Neural cell (in vitro differentiated cells): Measurements from ENCODE around the gene SAMD4A. TPM values are rescaled to one million over a fixed set of nuclear protein-coding genes. Genes with fewer than 3 reads are reported as not detected.

Experiments
- H2AFZ ChIP-seq: fragments of 200-600, 300-800 bp; sonication (generic), shearing (Covaris generic); 2 replicates; pipeline ENCODE4 v1.6.0; 2014; ENCODE audit warnings: low read depth, mild to moderate bottlenecking, antibody characterized with exemption, low read length, moderate library complexity
- H3F3A ChIP-seq: fragments of 200-600 bp; shearing (Covaris generic); 2 replicates; pipeline ENCODE4 v1.6.1; 2016; ENCODE audit warnings: mild to moderate bottlenecking, moderate library complexity, mixed read lengths, antibody characterized with exemption, low read length; ENCODE audit not compliant: insufficient read depth, poor library complexity, severe bottlenecking
- H3K27ac ChIP-seq: fragments of 200-600, 300-800 bp; sonication (generic), shearing (Covaris generic); 2 replicates; pipeline ENCODE4 v1.5.1; 2014; ENCODE audit warnings: mild to moderate bottlenecking, low read length, moderate library complexity
- H3K27me3 ChIP-seq: fragments of 300-800, 200-600 bp; sonication (generic), shearing (Covaris generic); 2 replicates; pipeline ENCODE4 v1.6.0; 2014; ENCODE audit warnings: mild to moderate bottlenecking, low read depth, low read length, moderate library complexity; ENCODE audit not compliant: insufficient read depth
- H3K36me3 ChIP-seq: fragments of 300-800, 200-600 bp; sonication (generic), shearing (Covaris generic); 2 replicates; pipeline ENCODE4 v1.5.1; 2014; ENCODE audit warnings: mild to moderate bottlenecking, antibody characterized with exemption, low read length, moderate library complexity; ENCODE audit not compliant: insufficient read depth
- H3K4me2 ChIP-seq: fragments of 300-800, 200-600 bp; sonication (generic), shearing (Covaris generic); 2 replicates; pipeline ENCODE4 v1.6.0; 2014; ENCODE audit warnings: mild to moderate bottlenecking, low read length
- H3K4me3 ChIP-seq: fragments of 300-800, 200-600 bp; sonication (generic), shearing (Covaris generic); 2 replicates; pipeline ENCODE4 v1.5.1; 2014; ENCODE audit warnings: mild to moderate bottlenecking, low read length, moderate library complexity
- H3K79me2 ChIP-seq: fragments of 200-600 bp; shearing (Covaris generic); replicated peaks from 2 replicates; pipeline ENCODE4 v1.6.0; 2014; ENCODE audit warnings: mild to moderate bottlenecking, low read length, moderate library complexity; ENCODE audit not compliant: insufficient read depth
- H3K9ac ChIP-seq: fragments of 300-800, 200-600 bp; sonication (generic), shearing (Covaris generic); 2 replicates; pipeline ENCODE4 v1.6.1; 2016; ENCODE audit warnings: mild to moderate bottlenecking, low read length, mixed read lengths
- H3K9me2 ChIP-seq: fragments of 200-600 bp; shearing (Covaris generic); 2 replicates; pipeline ENCODE4 v1.6.1; 2016; ENCODE audit warnings: mild to moderate bottlenecking, low read length, mixed read lengths; ENCODE audit not compliant: insufficient read depth
- H3K9me3 ChIP-seq: fragments of 200-600, 300-800 bp; sonication (generic), shearing (Covaris generic); 2 replicates; pipeline ENCODE4 v1.6.1; 2016; ENCODE audit warnings: mild to moderate bottlenecking, mixed run types, low read length, moderate library complexity, mixed read lengths
- H4K20me1 ChIP-seq: fragments of 200-600 bp; shearing (Covaris generic); 2 replicates; pipeline ENCODE4 v1.6.1; 2016; ENCODE audit warnings: mild to moderate bottlenecking, mixed run types; ENCODE audit not compliant: insufficient read depth
- EP300 ChIP-seq: fragments of 450-650 bp; conservative IDR thresholded peaks from 2 replicates; pipeline ENCODE4 v1.6.1; 2014; ENCODE audit warnings: antibody characterized with exemption, mild to moderate bottlenecking, moderate library complexity; ENCODE audit not compliant: poor library complexity, severe bottlenecking
- EZH2 ChIP-seq: fragments of 200-600, 300-800 bp; shearing (Covaris generic), sonication (generic); IDR thresholded peaks from 2 replicates; pipeline ENCODE4 v1.6.1; 2014; ENCODE audit warnings: antibody characterized with exemption, low read length, borderline replicate concordance, mild to moderate bottlenecking; ENCODE audit not compliant: insufficient read depth, poor library complexity, severe bottlenecking
- MXI1 ChIP-seq: fragments of 450-650 bp; conservative IDR thresholded peaks from 2 replicates; pipeline ENCODE4 v1.6.1; 2014; ENCODE audit warnings: antibody characterized with exemption, mild to moderate bottlenecking; ENCODE audit not compliant: poor library complexity, severe bottlenecking
- POLR2AphosphoS5 ChIP-seq: IDR thresholded peaks from 2 replicates; pipeline ENCODE4 v1.6.1; 2012
- RAD21 ChIP-seq: fragments of 450-650 bp; conservative IDR thresholded peaks from 2 replicates; pipeline ENCODE4 v1.6.1; 2014; ENCODE audit warnings: antibody characterized with exemption, mild to moderate bottlenecking, moderate library complexity
- SMC3 ChIP-seq: fragments of 450-650 bp; conservative IDR thresholded peaks from 2 replicates; pipeline ENCODE4 v1.6.1; 2014; ENCODE audit warnings: antibody characterized with exemption, mild to moderate bottlenecking, moderate library complexity; ENCODE audit not compliant: poor library complexity
- polyA plus RNA-seq: library from polyadenylated mRNA; depleted of rRNA; stranded (reverse); fragments of >200 nt; gene quantifications from 2 replicates; pipeline ENCODE4 v1.2.3, GENCODE V29; 2014
- TF ChIP-seq, protein P1 (sequence below): IDR thresholded peaks from 2 replicates; pipeline ENCODE4 v1.6.1; 2012; ENCODE audit warnings: borderline replicate concordance

Gene SAMD4A
- polyA plus RNA-seq, 1 donor from 2014 or later, result 1.0 TPM

DNA sequence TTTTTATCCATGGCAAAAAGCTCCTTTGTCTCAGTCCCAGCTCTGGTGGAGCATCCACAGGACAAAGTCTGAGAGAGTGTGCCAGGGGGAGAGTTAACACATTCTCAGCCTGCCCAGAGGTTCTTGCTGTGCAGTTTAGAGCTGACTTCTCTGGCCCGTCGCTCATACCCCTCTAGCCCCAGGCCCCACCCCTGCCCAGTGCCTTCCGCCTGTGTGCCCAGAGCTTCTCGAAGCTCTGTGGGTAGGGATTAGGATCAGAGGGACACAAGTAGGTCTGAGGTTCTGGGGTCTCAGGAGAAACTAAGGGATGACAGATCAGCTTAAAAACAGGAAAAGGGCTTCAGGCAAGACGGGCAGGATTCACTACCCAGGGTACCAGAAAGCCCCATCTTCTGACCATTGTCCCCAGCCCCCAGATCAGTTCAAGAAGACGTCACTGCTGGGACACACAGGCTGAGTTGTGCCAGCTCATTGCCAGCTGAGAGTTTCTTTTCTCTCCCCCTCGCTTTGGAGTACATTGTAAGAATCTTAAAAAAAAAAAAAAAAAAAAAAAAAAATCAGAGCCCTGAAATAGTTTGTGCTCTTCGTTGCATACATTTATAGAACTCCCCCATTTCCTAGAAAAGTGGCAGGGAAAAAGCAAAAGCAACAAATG is 208.7 kb downstream of the SAMD4A start:
- Histone ChIP-seq H3K9me3 (no peaks in the 10 kb centered on the region), H4K20me1 (no peaks in the 10 kb centered on the region), H3K9me2 (no peaks in the 10 kb centered on the region), H3F3A (no peaks in the 10 kb centered on the region), H2AFZ (no peak overlapping the region), H3K36me3 (no peaks in the 10 kb centered on the region), H3K4me2 (no peak overlapping the region), H3K27me3 (no peaks in the 10 kb centered on the region), H3K9ac (no peak overlapping the region), H3K79me2 (no peaks in the 10 kb centered on the region), H3K27ac (no peak overlapping the region), H3K4me3 (no peak overlapping the region)
- TF ChIP-seq, protein P1, sequence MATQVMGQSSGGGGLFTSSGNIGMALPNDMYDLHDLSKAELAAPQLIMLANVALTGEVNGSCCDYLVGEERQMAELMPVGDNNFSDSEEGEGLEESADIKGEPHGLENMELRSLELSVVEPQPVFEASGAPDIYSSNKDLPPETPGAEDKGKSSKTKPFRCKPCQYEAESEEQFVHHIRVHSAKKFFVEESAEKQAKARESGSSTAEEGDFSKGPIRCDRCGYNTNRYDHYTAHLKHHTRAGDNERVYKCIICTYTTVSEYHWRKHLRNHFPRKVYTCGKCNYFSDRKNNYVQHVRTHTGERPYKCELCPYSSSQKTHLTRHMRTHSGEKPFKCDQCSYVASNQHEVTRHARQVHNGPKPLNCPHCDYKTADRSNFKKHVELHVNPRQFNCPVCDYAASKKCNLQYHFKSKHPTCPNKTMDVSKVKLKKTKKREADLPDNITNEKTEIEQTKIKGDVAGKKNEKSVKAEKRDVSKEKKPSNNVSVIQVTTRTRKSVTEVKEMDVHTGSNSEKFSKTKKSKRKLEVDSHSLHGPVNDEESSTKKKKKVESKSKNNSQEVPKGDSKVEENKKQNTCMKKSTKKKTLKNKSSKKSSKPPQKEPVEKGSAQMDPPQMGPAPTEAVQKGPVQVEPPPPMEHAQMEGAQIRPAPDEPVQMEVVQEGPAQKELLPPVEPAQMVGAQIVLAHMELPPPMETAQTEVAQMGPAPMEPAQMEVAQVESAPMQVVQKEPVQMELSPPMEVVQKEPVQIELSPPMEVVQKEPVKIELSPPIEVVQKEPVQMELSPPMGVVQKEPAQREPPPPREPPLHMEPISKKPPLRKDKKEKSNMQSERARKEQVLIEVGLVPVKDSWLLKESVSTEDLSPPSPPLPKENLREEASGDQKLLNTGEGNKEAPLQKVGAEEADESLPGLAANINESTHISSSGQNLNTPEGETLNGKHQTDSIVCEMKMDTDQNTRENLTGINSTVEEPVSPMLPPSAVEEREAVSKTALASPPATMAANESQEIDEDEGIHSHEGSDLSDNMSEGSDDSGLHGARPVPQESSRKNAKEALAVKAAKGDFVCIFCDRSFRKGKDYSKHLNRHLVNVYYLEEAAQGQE, result no peak

DNA sequence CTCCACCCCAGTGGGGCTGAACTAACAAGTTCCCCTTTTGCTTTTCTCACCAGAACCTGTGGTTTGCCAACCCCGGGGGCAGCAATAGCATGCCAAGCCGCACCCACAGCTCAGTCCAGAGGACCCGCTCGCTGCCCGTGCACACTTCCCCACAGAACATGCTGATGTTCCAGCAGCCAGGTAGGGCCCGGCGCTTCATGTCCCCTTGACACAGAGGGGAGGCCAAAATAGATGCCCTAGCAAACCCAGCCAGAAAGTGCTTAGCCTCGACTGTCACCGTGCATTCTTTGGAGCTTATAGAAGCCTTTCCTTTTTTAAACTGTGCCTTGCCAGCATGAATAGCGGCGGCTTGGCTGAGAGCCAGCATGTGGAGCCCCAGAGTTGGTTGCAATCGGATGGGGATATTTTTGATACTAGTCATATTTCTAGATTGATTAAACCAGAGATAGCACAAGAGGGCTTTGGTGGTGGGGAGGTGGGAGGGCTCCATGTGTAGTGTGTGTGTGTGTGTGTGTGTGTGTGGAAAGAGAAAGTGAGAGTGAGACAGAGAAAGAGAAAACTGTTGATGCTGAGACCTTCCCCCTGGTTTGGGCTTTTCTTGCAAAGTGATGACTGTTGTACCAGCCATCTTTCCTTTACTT is 209.6 kb downstream of the SAMD4A start:
- Histone ChIP-seq H3K4me3 (no peak overlapping the region), H3K4me2 (no peak overlapping the region)
- TF ChIP-seq EP300 (no peak), EZH2 (no peak), MXI1 (no peak), POLR2AphosphoS5 (no peak), RAD21 (no peak), SMC3 (no peak)
- TF ChIP-seq, protein P1, result no peak

More for the DNA sequence above, 209.6 kb downstream of the SAMD4A start:
- H3F3A ChIP-seq, result no peaks in the 10 kb centered on the region
- H3K36me3 ChIP-seq, result no peaks in the 10 kb centered on the region
- H2AFZ ChIP-seq, result no peak overlapping the region
- H3K79me2 ChIP-seq, result no peaks in the 10 kb centered on the region
- no peaks in the 10 kb centered on the region for H4K20me1 ChIP-seq
- no peaks in the 10 kb centered on the region for H3K9me2 ChIP-seq
- H3K27me3 ChIP-seq, result no peaks in the 10 kb centered on the region
- no peak overlapping the region for H3K27ac ChIP-seq
- no peak overlapping the region for H3K9ac ChIP-seq
- no peaks in the 10 kb centered on the region for H3K9me3 ChIP-seq
